Superior temporal gyrus (tissue), 1 donor: ENCODE measurements around the gene TRIM10.
"Not testable (repeated sequence)": the region's sequence is repeated elsewhere in the genome, so short reads cannot be mapped to it uniquely, and the experiment has no call there.

Source experiments
- DNase-seq: peaks from one replicate; pipeline ENCODE4 v3.0.0-alpha.2; 2016; ENCODE audit errors: extremely low spot score

Gene TRIM10

GRCh38 chr6:30172681-30173080, 11.7 kb upstream of the TRIM10 start:
- DNase-seq = no peak

GRCh38 chr6:30171677-30172471, 10.9 kb upstream of the TRIM10 start:
- no peak for DNase-seq

GRCh38 chr6:30169658-30170614, 8.9 kb upstream of the TRIM10 start:
- peak; percentile 72 for DNase-seq

GRCh38 chr6:30168741-30169140, 7.7 kb upstream of the TRIM10 start:
- no peak for DNase-seq

GRCh38 chr6:30167101-30167500, 6.1 kb upstream of the TRIM10 start:
- DNase-seq = no peak

GRCh38 chr6:30165238-30165637, 4.2 kb upstream of the TRIM10 start:
- not testable (repeated sequence) for DNase-seq

- no peak for DNase-seq
Measured at GRCh38 chr6:30164714-30165113, 3.7 kb upstream of the TRIM10 start.

GRCh38 chr6:30163918-30164654, 3.1 kb upstream of the TRIM10 start:
- DNase-seq = no peak

- DNase-seq = no peak
Measured at GRCh38 chr6:30163090-30163917, 2.3 kb upstream of the TRIM10 start, which contains the start of gene TRIM15. Gene TRIM15 (plus strand): TSS chr6:30163546. CDS start chr6:30163685, 139 bp downstream.

- DNase-seq = no peak
Measured at GRCh38 chr6:30162265-30163089, 1.5 kb upstream of the TRIM10 start.

GRCh38 chr6:30160008-30160784, 815 bp downstream of the TRIM10 start:
- no peak for DNase-seq

GRCh38 chr6:30158475-30159040, 2.5 kb downstream of the TRIM10 start:
- peak; percentile 37 for DNase-seq

GRCh38 chr6:30157999-30158398, 3.0 kb downstream of the TRIM10 start:
- DNase-seq = no peak

GRCh38 chr6:30157581-30157980, 3.4 kb downstream of the TRIM10 start:
- DNase-seq = no peak

- no peak for DNase-seq
Measured at GRCh38 chr6:30156774-30157173, 4.2 kb downstream of the TRIM10 start.

GRCh38 chr6:30156262-30156599, 4.8 kb downstream of the TRIM10 start:
- DNase-seq = no peak

GRCh38 chr6:30155520-30156261, 5.3 kb downstream of the TRIM10 start:
- no peak for DNase-seq
